H1 (cell line): ENCODE data around the gene FAM184B. TPM values are rescaled to one million over a fixed set of nuclear protein-coding genes. Genes with fewer than 3 reads are reported as not detected.

Source experiments
- CTCF ChIA-PET: fragments of 300-600 bp; sonication (Branson Sonifier 250); formaldehyde crosslinking; loops from one replicate; lab custom pipeline; 2021; ENCODE audit not compliant: partially characterized antibody; lab: Charles Lee
- POLR2A ChIA-PET: fragments of 300-600 bp; sonication (Branson Sonifier 250); formaldehyde crosslinking; loops from one replicate; lab custom pipeline; 2021; ENCODE audit warnings: inconsistent platforms; ENCODE audit not compliant: partially characterized antibody; lab: Charles Lee
- DNase-seq, 2 experiments: peaks; one replicate each; pipeline versions ENCODE4 v3.0.0 to v3.0.0-alpha.2; 2010 to 2022; ENCODE audit warnings: low spot score in 2 of 2, low read depth in 1 of 2, mixed read lengths in 1 of 2
- FAIRE-seq: peaks from 2 replicates; lab custom pipeline; 2011; peaks lifted over from hg19 to GRCh38; lab: Jason Lieb, UNC
- H2AFZ ChIP-seq: 2 replicates; pipeline ENCODE4 v1.8.1; 2012; ENCODE audit warnings: low read length, inconsistent platforms
- H2AK5ac ChIP-seq: 2 replicates; pipeline ENCODE4 v1.6.1; 2013; ENCODE audit warnings: low read depth, low read length
- H2BK120ac ChIP-seq: replicated peaks from 2 replicates; pipeline ENCODE3; 2013; ENCODE audit warnings: low read depth, low read length, inconsistent platforms
- H2BK12ac ChIP-seq: 2 replicates; pipeline ENCODE4 v1.6.1; 2013; ENCODE audit warnings: low read depth, low read length
- H2BK15ac ChIP-seq: 2 replicates; pipeline ENCODE4 v1.6.1; 2013; ENCODE audit warnings: low read length
- H2BK20ac ChIP-seq: 2 replicates; pipeline ENCODE4 v1.6.1; 2013; ENCODE audit warnings: low read length
- H2BK5ac ChIP-seq: 2 replicates; pipeline ENCODE4 v1.6.1; 2013; ENCODE audit warnings: low read depth, low read length
- H3K14ac ChIP-seq: 2 replicates; pipeline ENCODE4 v1.6.1; 2013; ENCODE audit warnings: inconsistent platforms; ENCODE audit not compliant: insufficient read length
- H3K18ac ChIP-seq: 2 replicates; pipeline ENCODE4 v1.6.1; 2013; ENCODE audit warnings: low read length; ENCODE audit errors: extremely low read depth
- H3K23ac ChIP-seq: 2 replicates; pipeline ENCODE4 v1.6.1; 2013; ENCODE audit warnings: inconsistent platforms; ENCODE audit not compliant: insufficient read length
- H3K23me2 ChIP-seq: 2 replicates; pipeline ENCODE4 v1.6.1; 2013; ENCODE audit warnings: low read depth, low read length
- H3K27ac ChIP-seq: 2 replicates; pipeline ENCODE4 v1.6.1; 2011; ENCODE audit warnings: low read depth, low read length, inconsistent platforms
- H3K27me3 ChIP-seq, 4 experiments: replicated peaks in 1 of 4; 1 replicate in 1 of 4; 2 replicates in 3 of 4; pipeline versions ENCODE4 v1.6.1 to v1.8.1; 2011 to 2013; ENCODE audit warnings: low read length in 3 of 4, mild to moderate bottlenecking in 3 of 4, inconsistent platforms in 2 of 4, mixed read lengths in 2 of 4, moderate library complexity in 1 of 4; ENCODE audit not compliant: control insufficient read depth in 3 of 4, insufficient read depth in 3 of 4; ENCODE audit errors: extremely low read depth in 1 of 4
- H3K36me3 ChIP-seq, 4 experiments: 2 replicates each; pipeline versions ENCODE4 v1.6.1 to v1.8.1; 2011 to 2013; ENCODE audit warnings: mild to moderate bottlenecking in 4 of 4, low read length in 3 of 4, moderate library complexity in 2 of 4, control low read depth in 1 of 4, inconsistent platforms in 1 of 4; ENCODE audit not compliant: insufficient read depth in 4 of 4, control insufficient read depth in 2 of 4
- H3K4ac ChIP-seq: replicated peaks from 2 replicates; pipeline ENCODE3; 2013; ENCODE audit warnings: low read length, low read depth, mixed read lengths, inconsistent platforms; ENCODE audit not compliant: insufficient read length
- H3K4me1 ChIP-seq, 4 experiments: replicated peaks in 1 of 4; 1 replicate in 1 of 4; 2 replicates in 3 of 4; pipeline versions ENCODE4 v1.6.1 to v1.8.1; 2011 to 2013; ENCODE audit warnings: low read length in 3 of 4, inconsistent platforms in 2 of 4, mixed read lengths in 1 of 4; ENCODE audit not compliant: insufficient read depth in 4 of 4, control insufficient read depth in 3 of 4
- H3K4me2 ChIP-seq, 2 experiments: 2 replicates each; pipeline versions ENCODE4 v1.6.1 to v1.8.1; 2011 to 2013; ENCODE audit warnings: low read depth in 2 of 2, low read length in 2 of 2, control low read depth in 1 of 2, inconsistent platforms in 1 of 2, mild to moderate bottlenecking in 1 of 2; ENCODE audit not compliant: insufficient read depth in 1 of 2
- H3K4me3 ChIP-seq, 4 experiments: fragments of 200-600, 300-600 bp in 1 of 4; sonication (generic), shearing (Covaris generic), sonication (Bioruptor Twin) in 1 of 4; 2 replicates each; pipeline versions ENCODE4 v1.5.1 to v1.8.1; 2011 to 2016; ENCODE audit warnings: low read length in 4 of 4, low read depth in 3 of 4, control low read depth in 2 of 4, inconsistent platforms in 2 of 4, mild to moderate bottlenecking in 2 of 4, mixed read lengths in 1 of 4, moderate library complexity in 1 of 4; ENCODE audit not compliant: insufficient read depth in 2 of 4; ENCODE audit errors: extremely low read depth in 1 of 4
- H3K56ac ChIP-seq: replicated peaks from 2 replicates; pipeline ENCODE3; 2013; ENCODE audit warnings: low read depth, mild to moderate bottlenecking, mixed read lengths, low read length, inconsistent platforms; ENCODE audit not compliant: insufficient read length
- H3K79me1 ChIP-seq: 2 replicates; pipeline ENCODE4 v1.6.1; 2013; ENCODE audit warnings: low read depth, low read length, control low read depth
- H3K79me2 ChIP-seq, 2 experiments: 2 replicates each; pipeline versions ENCODE4 v1.6.1 to v1.8.1; 2012 to 2013; ENCODE audit warnings: low read length in 2 of 2, mild to moderate bottlenecking in 2 of 2, inconsistent platforms in 1 of 2; ENCODE audit not compliant: insufficient read depth in 2 of 2, control insufficient read depth in 1 of 2
- H3K9ac ChIP-seq, 4 experiments: replicated peaks in 1 of 4; 1 replicate in 1 of 4; 2 replicates in 3 of 4; pipeline versions ENCODE4 v1.6.1 to v1.8.1; 2011 to 2013; ENCODE audit warnings: low read depth in 3 of 4, low read length in 3 of 4, control low read depth in 2 of 4, mild to moderate bottlenecking in 2 of 4, moderate library complexity in 2 of 4, inconsistent platforms in 1 of 4; ENCODE audit errors: extremely low read depth in 1 of 4
- H3K9me3 ChIP-seq, 2 experiments: 2 replicates each; pipeline versions ENCODE4 v1.6.1 to v1.8.1; 2012 to 2013; ENCODE audit warnings: mild to moderate bottlenecking in 2 of 2, moderate library complexity in 2 of 2, control low read depth in 1 of 2, inconsistent platforms in 1 of 2, low read depth in 1 of 2, low read length in 1 of 2, mixed read lengths in 1 of 2; ENCODE audit not compliant: insufficient read depth in 2 of 2
- H4K20me1 ChIP-seq, 2 experiments: replicated peaks in 1 of 2; 2 replicates each; pipeline versions ENCODE3 to v1.8.1; 2011 to 2013; ENCODE audit warnings: inconsistent platforms in 2 of 2, low read length in 2 of 2, mild to moderate bottlenecking in 1 of 2; ENCODE audit not compliant: insufficient read depth in 2 of 2, control insufficient read depth in 1 of 2
- H4K5ac ChIP-seq: 2 replicates; pipeline ENCODE4 v1.6.1; 2013; ENCODE audit warnings: low read length, low read depth, mixed read lengths, inconsistent platforms; ENCODE audit not compliant: insufficient read length
- H4K8ac ChIP-seq: 2 replicates; pipeline ENCODE4 v1.8.0; 2013; ENCODE audit warnings: mild to moderate bottlenecking, moderate library complexity, low read length, inconsistent platforms; ENCODE audit not compliant: insufficient read depth; ENCODE audit errors: extremely low read depth
- H4K91ac ChIP-seq: replicated peaks from 2 replicates; pipeline ENCODE3; 2013; ENCODE audit warnings: low read length, mixed read lengths, inconsistent platforms; ENCODE audit not compliant: insufficient read length
- ASH2L ChIP-seq: fragments of 200-600, 300-600 bp; sonication (generic); IDR thresholded peaks from one replicate; pipeline ENCODE4 v1.7.1; 2017; ENCODE audit warnings: low read length
- BACH1 ChIP-seq: IDR thresholded peaks from 2 replicates; pipeline ENCODE4 v1.6.1; 2012; ENCODE audit warnings: low read length, improper control_type of control experiment
- CBX8 ChIP-seq: fragments of 300-800, 300-1000 bp; sonication (generic); IDR thresholded peaks from 2 replicates; pipeline ENCODE4 v1.7.1; 2016; ENCODE audit warnings: low read depth, low read length, borderline replicate concordance
- POU5F1 ChIP-seq: IDR thresholded peaks from 2 replicates; pipeline ENCODE4 v1.6.1; 2011; ENCODE audit warnings: low read depth, mild to moderate bottlenecking, low read length, moderate library complexity
- RFX5 ChIP-seq: IDR thresholded peaks from 2 replicates; pipeline ENCODE4 v1.6.1; 2011; ENCODE audit warnings: low read depth, low read length, improper control_type of control experiment, borderline replicate concordance
- SIN3A ChIP-seq, 2 experiments: IDR thresholded peaks in 1 of 2; conservative IDR thresholded peaks in 1 of 2; 2 replicates each; pipeline ENCODE4 v1.6.1; 2011 to 2012; ENCODE audit warnings: low read length in 2 of 2, improper control_type of control experiment in 1 of 2, low read depth in 1 of 2, mild to moderate bottlenecking in 1 of 2
- SIRT6 ChIP-seq: IDR thresholded peaks from one replicate; pipeline ENCODE4 v1.7.1; 2012; ENCODE audit warnings: low read length, inconsistent platforms
- SP2 ChIP-seq: IDR thresholded peaks from 2 replicates; pipeline ENCODE4 v1.6.1; 2012; ENCODE audit warnings: mild to moderate bottlenecking, low read length, inconsistent platforms
- SP4 ChIP-seq: IDR thresholded peaks from 2 replicates; pipeline ENCODE4 v1.6.1; 2012; ENCODE audit warnings: low read length, inconsistent platforms
- TCF12 ChIP-seq: IDR thresholded peaks from 2 replicates; pipeline ENCODE4 v1.6.1; 2011; ENCODE audit warnings: low read depth, mild to moderate bottlenecking, low read length
- WGBS, 2 experiments: shearing (Covaris generic) in 1 of 2; methylation state at CpG; one replicate each; pipeline versions ENCODE4 v1.1.6 to v1.1.7; 2013 to 2015; ENCODE audit warnings: low lambda C conversion rate in 2 of 2, mixed read lengths in 2 of 2, inconsistent platforms in 1 of 2, low coverage in 1 of 2, missing lambda C conversion rate in 1 of 2; ENCODE audit not compliant: insufficient replicate concordance in 2 of 2, insufficient coverage in 1 of 2, insufficient read length in 1 of 2; ENCODE audit errors: extremely low coverage in 1 of 2, missing lambda C conversion rate in 1 of 2; 5-methylcytosine and 5-hydroxymethylcytosine counted together
- polyA plus RNA-seq, 7 experiments: library from polyadenylated mRNA; depleted of rRNA in 3 of 7; stranded (reverse) in 5 of 7; unstranded in 2 of 7; fragments of >200 nt in 5 of 7; fragments of 200-250 nt in 2 of 7; gene quantifications; 1 replicate in 5 of 7; 2 replicates in 1 of 7; 4 replicates in 1 of 7; pipeline versions ENCODE4 v1.2.1 to v1.2.3, GENCODE V29; 2011 to 2013; ENCODE audit warnings: missing spikeins in 2 of 7, mixed read lengths in 2 of 7
- total RNA-seq: library from RNA; stranded (reverse); fragmentation: NEBNext Ultra II Directional; extraction: Animal tissue kit (Norgen Biotek cat#: 25700); gene quantifications from 2 replicates; pipeline ENCODE4 v1.2.1, GENCODE V29; 2021
- TF ChIP-seq, protein P1 (sequence below): IDR thresholded peaks from 2 replicates; pipeline ENCODE4 v1.6.1; 2012; ENCODE audit warnings: inconsistent platforms

FAM184B gene
- total and polyA plus RNA-seq, 2 of the 8 experiments (the other 6 are each of a cell fraction or from before 2014, with no cell fraction given), result 0.05 to 0.39 TPM

DNA sequence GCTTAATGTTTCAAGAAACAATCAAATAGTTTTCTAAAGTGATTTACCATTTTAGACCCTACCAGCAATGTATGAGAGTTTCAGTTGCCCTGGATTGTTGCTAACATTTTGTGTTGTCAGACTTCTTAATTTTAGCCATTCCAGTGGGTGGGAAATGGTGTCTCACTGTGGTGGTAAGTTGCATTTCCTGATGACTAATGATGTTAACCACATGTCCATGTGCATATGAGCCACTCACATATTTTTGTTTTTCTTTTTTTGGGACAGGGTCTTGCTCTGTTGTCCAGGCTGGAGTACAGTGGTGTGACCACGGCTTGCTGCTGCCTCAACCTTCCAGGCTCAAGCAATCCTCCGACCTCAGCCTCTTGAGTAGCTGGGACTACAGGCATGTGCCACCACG is 118.7 kb downstream of the FAM184B start:
- no peak overlapping the region for H3K4me2 ChIP-seq
- H2BK120ac ChIP-seq, result no peak overlapping the region
- no peaks in the 10 kb centered on the region for H3K23me2 ChIP-seq
- ChIA-PET POLR2A (no interaction called here), CTCF (no interaction called here)
- 89% methylated on average over 3 of the region's 3 CpGs; no CpG with 5 or more reads in 1 of the 2 experiments for WGBS, 2 experiments
- no peak overlapping the region for H2BK5ac ChIP-seq
- H3K9me3 ChIP-seq, result 0 out of 4 replicates have a peak, but pooled peaks cover 0 to 2% of the 10 kb centered on the region in 2 experiments
- no peaks in the 10 kb centered on the region; a peak in 1 of 7 replicates for H3K4me1 ChIP-seq
- no peak overlapping the region for H3K56ac ChIP-seq
- no peak overlapping the region for H3K9ac ChIP-seq
- no peaks in the 10 kb centered on the region for H4K20me1 ChIP-seq
- H3K36me3 ChIP-seq, result no peaks in the 10 kb centered on the region
- no peak overlapping the region for H3K4ac ChIP-seq
- H2BK15ac ChIP-seq, result no peak overlapping the region
- H3K23ac ChIP-seq, result no peak overlapping the region
- H3K14ac ChIP-seq, result no peak overlapping the region
- no peak overlapping the region for H3K27ac ChIP-seq
- no peak for DNase-seq
- H3K18ac ChIP-seq, result no peak overlapping the region
- no peak overlapping the region for H4K8ac ChIP-seq
- no peaks in the 10 kb centered on the region for H3K79me1 ChIP-seq
- H2AFZ ChIP-seq, result no peak overlapping the region
- no peak overlapping the region for H2BK20ac ChIP-seq
- H3K79me2 ChIP-seq, result no peaks in the 10 kb centered on the region
- H3K27me3 ChIP-seq, result no peaks in the 10 kb centered on the region; a peak in 1 of 7 replicates
- FAIRE-seq, result no peak
- no peak overlapping the region for H3K4me3 ChIP-seq
- H2BK12ac ChIP-seq, result no peak overlapping the region
- H4K91ac ChIP-seq, result no peak overlapping the region
- no peak overlapping the region for H2AK5ac ChIP-seq
- no peak overlapping the region for H4K5ac ChIP-seq
- TF ChIP-seq SIN3A (conservative IDR thresholded peaks at IDR 0.05 in 1 of 2, IDR thresholded peaks at IDR 0.05 in 1 of 2; ENCODE audit: low read depth in 1 of 2, low read length in 2 of 2), result no peak
- no peak for TF ChIP-seq CBX8
- TF ChIP-seq SIRT6, result no peak
- no peak for TF ChIP-seq ASH2L
- TF ChIP-seq, protein P1, sequence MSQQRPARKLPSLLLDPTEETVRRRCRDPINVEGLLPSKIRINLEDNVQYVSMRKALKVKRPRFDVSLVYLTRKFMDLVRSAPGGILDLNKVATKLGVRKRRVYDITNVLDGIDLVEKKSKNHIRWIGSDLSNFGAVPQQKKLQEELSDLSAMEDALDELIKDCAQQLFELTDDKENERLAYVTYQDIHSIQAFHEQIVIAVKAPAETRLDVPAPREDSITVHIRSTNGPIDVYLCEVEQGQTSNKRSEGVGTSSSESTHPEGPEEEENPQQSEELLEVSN, result no peak
- TF ChIP-seq SP4, result no peak
- no peak for TF ChIP-seq RFX5
- no peak for TF ChIP-seq TCF12
- no peak for TF ChIP-seq SP2
- TF ChIP-seq BACH1, result no peak
- TF ChIP-seq POU5F1, result no peak
